ENCODE measurements around the gene NXNL1. TPM values are rescaled to one million over a fixed set of nuclear protein-coding genes. Genes with fewer than 3 reads are reported as not detected.

The NXNL1 gene
- total and polyA plus RNA-seq, 11 donors, result 0.32 to 1.1 (median 0.60) TPM; not detected in 6

- Histone ChIP-seq H3K4me3 (peak overlapping the region in 2 of 12 donors; percentile 89 to 97), H3K27me3 (no peaks in the 10 kb centered on the region), H3K27ac (peak overlapping the region in 6 of 12 donors; percentile 77 to 90 (median 83)), H3K36me3 (peaks cover 0 to 15% (median 7%) of the 10 kb centered on the region in 9 donors), H3K9me3 (no peaks in the 10 kb centered on the region), H3K4me1 (peaks cover 0 to 22% (median 10%) of the 10 kb centered on the region in 12 donors)
- no peak for DNase-seq
- TF ChIP-seq POLR2A (IDR thresholded peaks at IDR 0.05), result no peak
- ATAC-seq, result no peak
- intact Hi-C loops (cut with DNase I), result loop anchor here in 1 of 10 donors (1.0 kb wide), 1 partner anchor 51 kb away; no protein-coding TSS in a partner anchor
- 47 to 58% (median 51%) methylated on average over 3 of the region's 3 CpGs for WGBS, 4 donors
Observed at GRCh38 chr19:17418710-17419109, 42.0 kb downstream of the NXNL1 start.

GRCh38 chr19:17415121-17415520 is 45.6 kb downstream of the NXNL1 start:
- Histone ChIP-seq H3K27me3 (no peaks in the 10 kb centered on the region), H3K27ac (no peak overlapping the region), H3K36me3 (peaks cover 0 to 17% (median 0%) of the 10 kb centered on the region in 9 donors), H3K4me3 (no peak overlapping the region), H3K4me1 (peaks cover 0 to 33% (median 10%) of the 10 kb centered on the region in 12 donors), H3K9me3 (no peaks in the 10 kb centered on the region)
- DNase-seq, result no peak
- intact Hi-C loops (cut with DNase I), result no loop called here
- TF ChIP-seq CTCF (IDR thresholded peaks at IDR 0.05) (no peak), POLR2A (IDR thresholded peaks at IDR 0.05) (no peak)
- WGBS, 4 donors, result 74 to 78% (median 76%) methylated on average over 6 of the region's 6 CpGs
- ATAC-seq, result no peak

GRCh38 chr19:17414097-17414496 is 46.6 kb downstream of the NXNL1 start:
- DNase-seq (no peak), ATAC-seq (no peak)
- peak overlapping the region in 1 of 12 donors; percentile 50 for H3K27ac ChIP-seq
- no peaks in the 10 kb centered on the region for H3K9me3 ChIP-seq
- intact Hi-C loops (cut with DNase I), result no loop called here
- H3K36me3 ChIP-seq, result peaks cover 0 to 17% (median 0%) of the 10 kb centered on the region in 9 donors
- TF ChIP-seq CTCF (IDR thresholded peaks at IDR 0.05), result no peak
- no peak for TF ChIP-seq POLR2A (IDR thresholded peaks at IDR 0.05)
- 88 to 95% (median 92%) methylated on average over 8 of the region's 8 CpGs for WGBS, 4 donors
- no peak overlapping the region for H3K4me3 ChIP-seq
- H3K4me1 ChIP-seq, result peaks cover 0 to 29% (median 6%) of the 10 kb centered on the region in 12 donors
- H3K27me3 ChIP-seq, result no peaks in the 10 kb centered on the region

GRCh38 chr19:17411801-17412200 is 48.9 kb downstream of the NXNL1 start:
- Histone ChIP-seq H3K4me1 (peaks cover 0 to 39% (median 8%) of the 10 kb centered on the region in 12 donors), H3K27me3 (no peaks in the 10 kb centered on the region), H3K4me3 (no peak overlapping the region), H3K27ac (peak overlapping the region in 6 of 12 donors; percentile 25 to 76 (median 54)), H3K36me3 (peaks cover 0 to 17% (median 0%) of the 10 kb centered on the region in 9 donors), H3K9me3 (no peaks in the 10 kb centered on the region)
- ATAC-seq, result no peak
- TF ChIP-seq CTCF (IDR thresholded peaks at IDR 0.05) (no peak), POLR2A (IDR thresholded peaks at IDR 0.05) (no peak)
- intact Hi-C loops (cut with DNase I), result no loop called here
- WGBS, 4 donors, result 80 to 85% (median 81%) methylated on average over 11 of the region's 11 CpGs
- no peak for DNase-seq

- no peak for TF ChIP-seq POLR2A (IDR thresholded peaks at IDR 0.05)
- peaks cover 0 to 54% (median 15%) of the 10 kb centered on the region in 12 donors for H3K4me1 ChIP-seq
- H3K4me3 ChIP-seq, result no peak overlapping the region
- H3K9me3 ChIP-seq, result no peaks in the 10 kb centered on the region
- ATAC-seq (no peak), DNase-seq (no peak)
- no peak overlapping the region for H3K27ac ChIP-seq
- peaks cover 0 to 17% (median 0%) of the 10 kb centered on the region in 9 donors for H3K36me3 ChIP-seq
- intact Hi-C loops (cut with DNase I), result no loop called here
- WGBS, 4 donors, result 96 to 97% (median 96%) methylated on average over 9 of the region's 9 CpGs
- H3K27me3 ChIP-seq, result no peaks in the 10 kb centered on the region
Observed at GRCh38 chr19:17409990-17410389, 50.7 kb downstream of the NXNL1 start.

Data from heart left ventricle (tissue), 16 donors.